K562 (cell line): ENCODE measurements around the gene ZBTB7A. TPM values are rescaled to one million over a fixed set of nuclear protein-coding genes. Genes with fewer than 3 reads are reported as not detected.

Experiments
- JUN ChIP-seq, 2 experiments: sonication (generic) in 1 of 2; formaldehyde crosslinking in 1 of 2; IDR thresholded peaks; 2 replicates each; pipeline versions ENCODE4 v1.6.1 to v1.8.0; 2012 to 2022; ENCODE audit warnings: borderline replicate concordance in 2 of 2, mild to moderate bottlenecking in 2 of 2, improper control_type of control experiment in 1 of 2, low read depth in 1 of 2, low read length in 1 of 2, missing genetic modification reagents in 1 of 2
- NR4A1 ChIP-seq, 2 experiments: fragments of 250-450 bp in 1 of 2; fragments of 450-650 bp in 1 of 2; sonication (Bioruptor Pico) in 1 of 2; IDR thresholded peaks; 2 replicates each; pipeline versions ENCODE4 v1.4.0 to v1.6.1; 2016 to 2020; ENCODE audit warnings: mild to moderate bottlenecking in 2 of 2, missing compliant biosample characterization in 1 of 2, missing genetic modification characterization in 1 of 2, moderate library complexity in 1 of 2
- TAF1 ChIP-seq: IDR thresholded peaks from 2 replicates; pipeline ENCODE4 v1.6.1; 2011; ENCODE audit warnings: mild to moderate bottlenecking, low read length, moderate library complexity; ENCODE audit not compliant: insufficient read depth, control insufficient read depth, severe bottlenecking; ENCODE audit errors: extremely low read depth
- TBL1XR1 ChIP-seq, 2 experiments: IDR thresholded peaks; 2 replicates each; pipeline ENCODE4 v1.6.1; 2012; ENCODE audit warnings: improper control_type of control experiment in 2 of 2, low read length in 2 of 2, mild to moderate bottlenecking in 1 of 2
- TGIF2 ChIP-seq: sonication (generic); formaldehyde crosslinking; IDR thresholded peaks from 2 replicates; pipeline ENCODE4 v1.8.1; 2022; ENCODE audit warnings: mild to moderate bottlenecking, missing genetic modification reagents, moderate library complexity
- ZKSCAN3 ChIP-seq: fragments of 250-450 bp; sonication (Bioruptor Pico); IDR thresholded peaks from 2 replicates; pipeline ENCODE4 v1.4.0; 2020
- ZNF133 ChIP-seq: fragments of 250-450 bp; sonication (Bioruptor Pico); IDR thresholded peaks from 2 replicates; pipeline ENCODE4 v1.4.0; 2020; ENCODE audit warnings: mild to moderate bottlenecking
- ZNF224 ChIP-seq: sonication (generic); formaldehyde crosslinking; IDR thresholded peaks from 2 replicates; pipeline ENCODE4 v1.8.0; 2022; ENCODE audit warnings: mild to moderate bottlenecking, missing genetic modification reagents
- ZNF239 ChIP-seq: fragments of 250-450 bp; sonication (Bioruptor Pico); IDR thresholded peaks from 2 replicates; pipeline ENCODE4 v1.4.0; 2020; ENCODE audit warnings: mild to moderate bottlenecking
- ZNF277 ChIP-seq: fragments of 250-450 bp; sonication (Bioruptor Pico); IDR thresholded peaks from 2 replicates; pipeline ENCODE4 v1.8.0; 2022; ENCODE audit warnings: inconsistent platforms, mild to moderate bottlenecking, moderate library complexity, borderline replicate concordance
- ZNF408 ChIP-seq: fragments of 250-450 bp; sonication (Bioruptor Pico); IDR thresholded peaks from 2 replicates; pipeline ENCODE4 v1.4.0; 2020; ENCODE audit warnings: low read depth, mild to moderate bottlenecking, moderate library complexity
- ZNF707 ChIP-seq: fragments of 250-450 bp; sonication (Bioruptor Pico); conservative IDR thresholded peaks from 2 replicates; pipeline ENCODE4 v1.8.0; 2022; ENCODE audit warnings: inconsistent platforms, mild to moderate bottlenecking, moderate library complexity
- ZNF740 ChIP-seq, 3 experiments: fragments of 200-800 bp in 1 of 3; sonication (Bioruptor generic) in 1 of 3; sonication (generic) in 1 of 3; formaldehyde crosslinking in 1 of 3; IDR thresholded peaks; 2 replicates each; pipeline versions ENCODE4 v1.6.1 to v1.8.0; 2016 to 2022; ENCODE audit warnings: mild to moderate bottlenecking in 2 of 3, missing compliant biosample characterization in 2 of 3, missing genetic modification characterization in 2 of 3, missing genetic modification reagents in 1 of 3
- polyA plus RNA-seq, 8 experiments: library from polyadenylated mRNA; depleted of rRNA in 4 of 8; stranded (reverse) in 5 of 8; unstranded in 3 of 8; fragments of >200 nt; fragmentation: Nextera tagmentation in 2 of 8; fragmentation: Illumina TruSeq in 1 of 8; extraction: Ambion mirVana in 2 of 8; extraction: Trizol in 1 of 8; gene quantifications; 2 replicates each; pipeline versions ENCODE4 v1.2.1 to v1.2.3, GENCODE V29; 2011 to 2014; ENCODE audit warnings: inconsistent platforms in 1 of 8, missing spikeins in 1 of 8
- total RNA-seq, 7 experiments: library from RNA; depleted of rRNA in 6 of 7; stranded (reverse); fragments of >200 nt in 6 of 7; fragmentation: Illumina TruSeq in 2 of 7; extraction: Trizol in 2 of 7; gene quantifications; 2 replicates each; pipeline versions ENCODE4 v1.2.1 to v1.2.3, GENCODE V29; 2011 to 2021; ENCODE audit warnings: low replicate concordance in 1 of 7
- TF ChIP-seq, protein P1 (sequence below): fragments of 450-650 bp; formaldehyde crosslinking; IDR thresholded peaks from 2 replicates; pipeline ENCODE4 v1.4.0; 2022; ENCODE audit warnings: missing genetic modification characterization
- TF ChIP-seq, protein P2 (sequence below): sonication (generic); formaldehyde crosslinking; IDR thresholded peaks from 2 replicates; pipeline ENCODE4 v1.8.1; 2023; ENCODE audit warnings: mild to moderate bottlenecking, missing genetic modification reagents

The ZBTB7A gene
- total and polyA plus RNA-seq, 9 of the 15 experiments (the other 6 are each of a cell fraction or from before 2014, with no cell fraction given): 0.11 to 34.0 (median 4.6) TPM

GRCh38 chr19:4066682-4067395 is at the start of gene ZBTB7A (continued):
- TF ChIP-seq ZNF740 (CRISPR knock-in tag; IDR thresholded peaks at IDR 0.05): peak; percentile 97
- peak in 1 of 2 experiments; percentile 98; a peak in 2 of 4 replicates for TF ChIP-seq ZNF740 (tag; IDR thresholded peaks at IDR 0.05)
- no peak for TF ChIP-seq ZNF277 (CRISPR knock-in tag)
- no peak for TF ChIP-seq TBL1XR1 (IDR thresholded peaks at IDR 0.05; ENCODE audit: low read length in 2 of 2)
- TF ChIP-seq, protein P1, sequence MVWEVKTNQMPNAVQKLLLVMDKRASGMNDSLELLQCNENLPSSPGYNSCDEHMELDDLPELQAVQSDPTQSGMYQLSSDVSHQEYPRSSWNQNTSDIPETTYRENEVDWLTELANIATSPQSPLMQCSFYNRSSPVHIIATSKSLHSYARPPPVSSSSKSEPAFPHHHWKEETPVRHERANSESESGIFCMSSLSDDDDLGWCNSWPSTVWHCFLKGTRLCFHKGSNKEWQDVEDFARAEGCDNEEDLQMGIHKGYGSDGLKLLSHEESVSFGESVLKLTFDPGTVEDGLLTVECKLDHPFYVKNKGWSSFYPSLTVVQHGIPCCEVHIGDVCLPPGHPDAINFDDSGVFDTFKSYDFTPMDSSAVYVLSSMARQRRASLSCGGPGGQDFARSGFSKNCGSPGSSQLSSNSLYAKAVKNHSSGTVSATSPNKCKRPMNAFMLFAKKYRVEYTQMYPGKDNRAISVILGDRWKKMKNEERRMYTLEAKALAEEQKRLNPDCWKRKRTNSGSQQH (CRISPR knock-in tag): no peak
- no peak for TF ChIP-seq ZKSCAN3 (CRISPR knock-in tag)
- TF ChIP-seq ZNF707 (CRISPR knock-in tag): no peak
- peak; percentile 70 for TF ChIP-seq TAF1
- TF ChIP-seq, protein P2, sequence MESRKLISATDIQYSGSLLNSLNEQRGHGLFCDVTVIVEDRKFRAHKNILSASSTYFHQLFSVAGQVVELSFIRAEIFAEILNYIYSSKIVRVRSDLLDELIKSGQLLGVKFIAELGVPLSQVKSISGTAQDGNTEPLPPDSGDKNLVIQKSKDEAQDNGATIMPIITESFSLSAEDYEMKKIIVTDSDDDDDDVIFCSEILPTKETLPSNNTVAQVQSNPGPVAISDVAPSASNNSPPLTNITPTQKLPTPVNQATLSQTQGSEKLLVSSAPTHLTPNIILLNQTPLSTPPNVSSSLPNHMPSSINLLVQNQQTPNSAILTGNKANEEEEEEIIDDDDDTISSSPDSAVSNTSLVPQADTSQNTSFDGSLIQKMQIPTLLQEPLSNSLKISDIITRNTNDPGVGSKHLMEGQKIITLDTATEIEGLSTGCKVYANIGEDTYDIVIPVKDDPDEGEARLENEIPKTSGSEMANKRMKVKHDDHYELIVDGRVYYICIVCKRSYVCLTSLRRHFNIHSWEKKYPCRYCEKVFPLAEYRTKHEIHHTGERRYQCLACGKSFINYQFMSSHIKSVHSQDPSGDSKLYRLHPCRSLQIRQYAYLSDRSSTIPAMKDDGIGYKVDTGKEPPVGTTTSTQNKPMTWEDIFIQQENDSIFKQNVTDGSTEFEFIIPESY (CRISPR knock-in tag): no peak
- TF ChIP-seq ZNF239: no peak
- TF ChIP-seq NR4A1 (CRISPR knock-in tag; IDR thresholded peaks at IDR 0.05): no peak
- TF ChIP-seq NR4A1 (tag; IDR thresholded peaks at IDR 0.05): no peak
- TF ChIP-seq ZNF408 (CRISPR knock-in tag): no peak
- TF ChIP-seq ZNF133 (CRISPR knock-in tag): no peak
- TF ChIP-seq ZNF224 (CRISPR knock-in tag): no peak
- no peak for TF ChIP-seq JUN (IDR thresholded peaks at IDR 0.05; ENCODE audit: borderline replicate concordance, low read depth, low read length)
- no peak for TF ChIP-seq JUN (CRISPR knock-in tag; IDR thresholded peaks at IDR 0.05; ENCODE audit: borderline replicate concordance)
- no peak for TF ChIP-seq TGIF2 (CRISPR knock-in tag)
